A549 (cell line): ENCODE results near the gene ANKZF1. TPM values are rescaled to one million over a fixed set of nuclear protein-coding genes. Genes with fewer than 3 reads are reported as not detected.

Source experiments
- ATAC-seq, 2 experiments: fragments of 200-7000 bp in 1 of 2; fragments of >200 bp in 1 of 2; cut with Nextera tagmentation in 1 of 2; cut with Tn5 transposase in 1 of 2; 3 replicates each; pipeline versions ENCODE4 v1.8.0 to v1.9.1; 2018 to 2020; ENCODE audit warnings: mild to moderate bottlenecking in 1 of 2, moderate library complexity in 1 of 2
- CTCF ChIA-PET: fragments of 300-600 bp; sonication (Branson Sonifier 250); formaldehyde crosslinking; extraction: SDS; loops from one replicate; lab custom pipeline; 2021; ENCODE audit warnings: antibody characterized with exemption, inconsistent platforms; lab: Yijun Ruan, JAX
- POLR2A ChIA-PET: fragments of 350-600 bp; formaldehyde crosslinking; extraction: SDS; loops from one replicate; lab custom pipeline; 2021; ENCODE audit warnings: antibody characterized with exemption, inconsistent platforms; lab: Yijun Ruan, JAX
- DNase-seq, 2 experiments: peaks; one replicate each; pipeline versions ENCODE4 v3.0.0 to v3.0.0-alpha.2; 2011 to 2016; ENCODE audit warnings: low read depth in 1 of 2, low spot score in 1 of 2
- FAIRE-seq: peaks from 2 replicates; lab custom pipeline; 2011; peaks lifted over from hg19 to GRCh38; lab: Jason Lieb, UNC
- H3K27ac ChIP-seq, 2 experiments: fragments of >200 bp; sonication (Bioruptor Twin); formaldehyde crosslinking; 3 replicates each; pipeline ENCODE4 v1.5.1; 2016 to 2017
- H3K4me1 ChIP-seq: fragments of >200 bp; sonication (Bioruptor Twin); formaldehyde crosslinking; 3 replicates; pipeline ENCODE4 v1.6.1; 2016
- H3K4me2 ChIP-seq: fragments of >200 bp; sonication (Bioruptor Twin); formaldehyde crosslinking; 3 replicates; pipeline ENCODE4 v1.6.1; 2016
- H3K4me3 ChIP-seq: fragments of >200 bp; sonication (Bioruptor Twin); formaldehyde crosslinking; 3 replicates; pipeline ENCODE4 v1.5.1; 2016
- H3K9me3 ChIP-seq: fragments of >200 bp; sonication (Bioruptor Twin); formaldehyde crosslinking; 3 replicates; pipeline ENCODE4 v1.6.1; 2016
- CBX2 ChIP-seq: fragments of 200-600 bp; sonication (generic); IDR thresholded peaks from 2 replicates; pipeline ENCODE4 v1.6.1; 2016; ENCODE audit warnings: low read depth, mild to moderate bottlenecking, borderline replicate concordance
- CHD4 ChIP-seq: fragments of 200-600 bp; sonication (generic); IDR thresholded peaks from 2 replicates; pipeline ENCODE4 v1.6.1; 2016; ENCODE audit warnings: antibody characterized with exemption, mild to moderate bottlenecking, borderline replicate concordance
- EHF ChIP-seq: fragments of 250-450 bp; sonication (Bioruptor Pico); IDR thresholded peaks from 2 replicates; pipeline ENCODE4 v1.5.0; 2020; ENCODE audit warnings: mild to moderate bottlenecking
- EHMT2 ChIP-seq: fragments of 200-600 bp; sonication (generic); IDR thresholded peaks from 2 replicates; pipeline ENCODE4 v1.6.1; 2016; ENCODE audit warnings: antibody characterized with exemption, low read depth, mild to moderate bottlenecking, moderate library complexity
- EP300 ChIP-seq, 2 experiments: fragments of >200 bp; sonication (Bioruptor Twin); formaldehyde crosslinking; IDR thresholded peaks; 2 replicates in 1 of 2; 3 replicates in 1 of 2; pipeline ENCODE4 v1.6.1; 2016 to 2017
- FOSB ChIP-seq: fragments of 250-450 bp; sonication (Bioruptor Pico); IDR thresholded peaks from 2 replicates; pipeline ENCODE4 v1.5.0; 2020; ENCODE audit warnings: mild to moderate bottlenecking, moderate library complexity
- FOSL2 ChIP-seq, 2 experiments: fragments of 450-650 bp in 1 of 2; fragments of >200 bp in 1 of 2; sonication (Bioruptor Twin) in 1 of 2; formaldehyde crosslinking; IDR thresholded peaks; 2 replicates each; pipeline versions ENCODE4 v1.5.0 to v1.6.1; 2016 to 2020; ENCODE audit warnings: mild to moderate bottlenecking in 1 of 2, moderate library complexity in 1 of 2
- FOXS1 ChIP-seq: fragments of 250-450 bp; sonication (Bioruptor Pico); IDR thresholded peaks from 2 replicates; pipeline ENCODE4 v1.5.0; 2020; ENCODE audit warnings: mild to moderate bottlenecking, moderate library complexity
- HEYL ChIP-seq: fragments of 250-450 bp; sonication (Bioruptor Pico); IDR thresholded peaks from 2 replicates; pipeline ENCODE4 v1.8.0; 2021; ENCODE audit warnings: mild to moderate bottlenecking, moderate library complexity
- HOXB5 ChIP-seq: fragments of 250-450 bp; sonication (Bioruptor Pico); IDR thresholded peaks from 2 replicates; pipeline ENCODE4 v1.5.0; 2020; ENCODE audit warnings: mild to moderate bottlenecking, moderate library complexity
- KDM1A ChIP-seq: fragments of 200-600 bp; sonication (generic); IDR thresholded peaks from 2 replicates; pipeline ENCODE4 v1.6.1; 2016; ENCODE audit warnings: low read depth, mild to moderate bottlenecking
- MAFK ChIP-seq: fragments of 450-650 bp; IDR thresholded peaks from 2 replicates; pipeline ENCODE4 v1.6.1; 2014; ENCODE audit not compliant: partially characterized antibody
- MAZ ChIP-seq: fragments of 150-350 bp; IDR thresholded peaks from 2 replicates; pipeline ENCODE4 v1.6.1; 2014; ENCODE audit warnings: antibody characterized with exemption, low read depth, low read length, borderline replicate concordance
- MYC ChIP-seq: IDR thresholded peaks from 2 replicates; pipeline ENCODE4 v1.6.1; 2012; ENCODE audit warnings: mild to moderate bottlenecking, inconsistent platforms, low read length, improper control_type of control experiment, borderline replicate concordance
- NFE2L2 ChIP-seq: fragments of 150-350 bp; conservative IDR thresholded peaks from 2 replicates; pipeline ENCODE4 v1.6.1; 2014; ENCODE audit warnings: low read length
- NPAS2 ChIP-seq: fragments of 250-450 bp; sonication (Bioruptor Pico); IDR thresholded peaks from 2 replicates; pipeline ENCODE4 v1.8.0; 2022; ENCODE audit warnings: mild to moderate bottlenecking, moderate library complexity, borderline replicate concordance
- RAD21 ChIP-seq, 2 experiments: fragments of >200 bp in 1 of 2; sonication (Bioruptor Twin) in 1 of 2; formaldehyde crosslinking in 1 of 2; IDR thresholded peaks in 1 of 2; conservative IDR thresholded peaks in 1 of 2; 2 replicates in 1 of 2; 3 replicates in 1 of 2; pipeline ENCODE4 v1.6.1; 2012 to 2018; ENCODE audit warnings: inconsistent platforms in 1 of 2
- RNF2 ChIP-seq: fragments of 200-600 bp; sonication (generic); IDR thresholded peaks from 2 replicates; pipeline ENCODE4 v1.6.1; 2016; ENCODE audit warnings: low read depth, mild to moderate bottlenecking, antibody characterized with exemption, moderate library complexity, borderline replicate concordance
- SREBF2 ChIP-seq: fragments of 450-650 bp; IDR thresholded peaks from 2 replicates; pipeline ENCODE4 v1.6.1; 2014; ENCODE audit warnings: mild to moderate bottlenecking, moderate library complexity
- TFCP2L1 ChIP-seq: fragments of 250-450 bp; sonication (Bioruptor Pico); IDR thresholded peaks from 2 replicates; pipeline ENCODE4 v1.5.0; 2021; ENCODE audit warnings: mild to moderate bottlenecking
- ZC3H11A ChIP-seq: fragments of 450-650 bp; IDR thresholded peaks from 2 replicates; pipeline ENCODE4 v1.6.1; 2014; ENCODE audit warnings: antibody characterized with exemption, mild to moderate bottlenecking
- ZFP36 ChIP-seq: fragments of 450-650 bp; IDR thresholded peaks from 2 replicates; pipeline ENCODE4 v1.6.1; 2014; ENCODE audit warnings: borderline replicate concordance; ENCODE audit not compliant: partially characterized antibody
- WGBS: methylation state at CpG from one replicate; pipeline ENCODE4 v1.1.6; 2017; ENCODE audit errors: missing lambda C conversion rate; 5-methylcytosine and 5-hydroxymethylcytosine counted together
- polyA plus RNA-seq, 4 experiments: library from polyadenylated mRNA; depleted of rRNA in 3 of 4; stranded (reverse); fragments of >200 nt; fragmentation: RNase III in 1 of 4; extraction: RNeasy Plus Mini Kit Qiagen cat#74134 plus additional on column Dnase treatment in 1 of 4; gene quantifications; 2 replicates in 3 of 4; 3 replicates in 1 of 4; pipeline ENCODE4 v1.2.3, GENCODE V29; 2011 to 2017
- TF ChIP-seq, protein P1 (sequence below): IDR thresholded peaks from 2 replicates; pipeline ENCODE4 v1.6.1; 2012
- TF ChIP-seq, protein P2 (sequence below): fragments of >200 bp; sonication (Bioruptor Twin); formaldehyde crosslinking; IDR thresholded peaks from 2 replicates; pipeline ENCODE4 v1.6.1; 2016
- TF ChIP-seq, protein P3 (sequence below): IDR thresholded peaks from 2 replicates; pipeline ENCODE4 v1.6.1; 2012; ENCODE audit warnings: low read depth, borderline replicate concordance
- TF ChIP-seq, protein P4 (sequence below): fragments of 450-650 bp; IDR thresholded peaks from 2 replicates; pipeline ENCODE4 v1.6.1; 2014; ENCODE audit warnings: antibody characterized with exemption
- TF ChIP-seq, protein P5 (sequence below): fragments of 200-600 bp; sonication (generic); IDR thresholded peaks from 2 replicates; pipeline ENCODE4 v1.6.1; 2016; ENCODE audit warnings: antibody characterized with exemption, mild to moderate bottlenecking, moderate library complexity

Gene ANKZF1
- polyA plus RNA-seq, 2 of the 4 experiments (the other 2 are of a cell fraction): 23.2 to 30.3 TPM

DNA sequence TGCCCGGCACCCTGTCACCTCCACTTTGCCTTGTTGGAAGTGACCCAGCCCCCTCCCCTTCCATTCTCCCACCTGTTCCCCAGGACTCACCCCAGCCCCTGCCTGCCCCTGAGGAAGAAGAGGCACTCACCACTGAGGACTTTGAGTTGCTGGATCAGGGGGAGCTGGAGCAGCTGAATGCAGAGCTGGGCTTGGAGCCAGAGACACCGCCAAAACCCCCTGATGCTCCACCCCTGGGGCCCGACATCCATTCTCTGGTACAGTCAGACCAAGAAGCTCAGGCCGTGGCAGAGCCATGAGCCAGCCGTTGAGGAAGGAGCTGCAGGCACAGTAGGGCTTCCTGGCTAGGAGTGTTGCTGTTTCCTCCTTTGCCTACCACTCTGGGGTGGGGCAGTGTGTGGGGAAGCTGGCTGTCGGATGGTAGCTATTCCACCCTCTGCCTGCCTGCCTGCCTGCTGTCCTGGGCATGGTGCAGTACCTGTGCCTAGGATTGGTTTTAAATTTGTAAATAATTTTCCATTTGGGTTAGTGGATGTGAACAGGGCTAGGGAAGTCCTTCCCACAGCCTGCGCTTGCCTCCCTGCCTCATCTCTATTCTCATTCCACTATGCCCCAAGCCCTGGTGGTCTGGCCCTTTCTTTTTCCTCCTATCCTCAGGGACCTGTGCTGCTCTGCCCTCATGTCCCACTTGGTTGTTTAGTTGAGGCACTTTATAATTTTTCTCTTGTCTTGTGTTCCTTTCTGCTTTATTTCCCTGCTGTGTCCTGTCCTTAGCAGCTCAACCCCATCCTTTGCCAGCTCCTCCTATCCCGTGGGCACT lies 47.1 kb upstream of the ANKZF1 start:
- WGBS: 93% methylated on average over 8 of the region's 8 CpGs
- CTCF ChIA-PET: interaction anchor here (0.6 to 4.0 kb wide), 13 partner anchors 8 to 124 kb away, joined by 3 to 24 read pairs (median 5); partner anchors contain the start of genes SLC23A3 and ZFAND2B
- no peak for TF ChIP-seq MAZ
- no peak for TF ChIP-seq NFE2L2
- no peak for TF ChIP-seq ZC3H11A
- no peak for TF ChIP-seq HOXB5
- TF ChIP-seq, protein P1, sequence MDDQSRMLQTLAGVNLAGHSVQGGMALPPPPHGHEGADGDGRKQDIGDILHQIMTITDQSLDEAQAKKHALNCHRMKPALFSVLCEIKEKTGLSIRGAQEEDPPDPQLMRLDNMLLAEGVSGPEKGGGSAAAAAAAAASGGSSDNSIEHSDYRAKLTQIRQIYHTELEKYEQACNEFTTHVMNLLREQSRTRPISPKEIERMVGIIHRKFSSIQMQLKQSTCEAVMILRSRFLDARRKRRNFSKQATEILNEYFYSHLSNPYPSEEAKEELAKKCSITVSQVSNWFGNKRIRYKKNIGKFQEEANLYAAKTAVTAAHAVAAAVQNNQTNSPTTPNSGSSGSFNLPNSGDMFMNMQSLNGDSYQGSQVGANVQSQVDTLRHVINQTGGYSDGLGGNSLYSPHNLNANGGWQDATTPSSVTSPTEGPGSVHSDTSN: no peak
- no peak for TF ChIP-seq MAFK
- no peak for TF ChIP-seq KDM1A
- TF ChIP-seq TFCP2L1 (CRISPR knock-in tag): no peak
- no peak for TF ChIP-seq MYC
- TF ChIP-seq, protein P2, sequence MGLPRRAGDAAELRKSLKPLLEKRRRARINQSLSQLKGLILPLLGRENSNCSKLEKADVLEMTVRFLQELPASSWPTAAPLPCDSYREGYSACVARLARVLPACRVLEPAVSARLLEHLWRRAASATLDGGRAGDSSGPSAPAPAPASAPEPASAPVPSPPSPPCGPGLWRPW: no peak
- TF ChIP-seq EHF (CRISPR knock-in tag): no peak
- TF ChIP-seq NPAS2: no peak
- TF ChIP-seq SREBF2: no peak
- TF ChIP-seq, protein P3, sequence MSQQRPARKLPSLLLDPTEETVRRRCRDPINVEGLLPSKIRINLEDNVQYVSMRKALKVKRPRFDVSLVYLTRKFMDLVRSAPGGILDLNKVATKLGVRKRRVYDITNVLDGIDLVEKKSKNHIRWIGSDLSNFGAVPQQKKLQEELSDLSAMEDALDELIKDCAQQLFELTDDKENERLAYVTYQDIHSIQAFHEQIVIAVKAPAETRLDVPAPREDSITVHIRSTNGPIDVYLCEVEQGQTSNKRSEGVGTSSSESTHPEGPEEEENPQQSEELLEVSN: no peak
- no peak for TF ChIP-seq CBX2
- TF ChIP-seq FOSB (CRISPR knock-in tag): no peak
- no peak for TF ChIP-seq ZFP36

DNA sequence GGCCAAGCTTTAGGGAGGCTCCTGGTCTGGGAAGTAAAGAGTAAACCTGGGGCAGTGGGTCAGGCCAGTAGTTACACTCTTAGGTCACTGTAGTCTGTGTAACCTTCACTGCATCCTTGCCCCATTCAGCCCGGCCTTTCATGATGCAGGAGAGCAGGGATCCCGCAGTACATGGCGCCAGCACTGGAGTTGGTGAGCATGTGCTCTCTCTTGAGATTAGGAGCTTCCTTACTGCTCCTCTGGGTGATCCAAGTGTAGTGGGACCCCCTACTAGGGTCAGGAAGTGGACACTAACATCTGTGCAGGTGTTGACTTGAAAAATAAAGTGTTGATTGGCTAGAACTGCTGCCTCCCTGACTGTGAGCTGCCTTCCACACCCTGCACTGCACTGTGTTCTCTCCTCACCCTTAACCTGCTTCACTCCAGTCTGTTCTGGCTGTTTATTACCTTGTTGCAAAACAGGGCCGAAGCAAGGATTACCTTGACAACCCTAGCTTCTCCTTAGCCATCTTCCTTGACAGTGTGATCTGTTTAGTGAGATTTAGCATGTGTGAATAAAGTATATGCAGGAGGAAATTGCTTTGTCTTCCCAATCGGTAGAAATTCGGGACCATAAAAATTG lies 46.3 kb upstream of the ANKZF1 start:
- no peak overlapping the region for H3K27ac ChIP-seq
- FAIRE-seq: no peak
- no peak for TF ChIP-seq RAD21 (conservative IDR thresholded peaks at IDR 0.05 in 1 of 2, IDR thresholded peaks at IDR 0.05 in 1 of 2)
- TF ChIP-seq CHD4: no peak
- TF ChIP-seq EHF (CRISPR knock-in tag): no peak
- TF ChIP-seq, protein P4, sequence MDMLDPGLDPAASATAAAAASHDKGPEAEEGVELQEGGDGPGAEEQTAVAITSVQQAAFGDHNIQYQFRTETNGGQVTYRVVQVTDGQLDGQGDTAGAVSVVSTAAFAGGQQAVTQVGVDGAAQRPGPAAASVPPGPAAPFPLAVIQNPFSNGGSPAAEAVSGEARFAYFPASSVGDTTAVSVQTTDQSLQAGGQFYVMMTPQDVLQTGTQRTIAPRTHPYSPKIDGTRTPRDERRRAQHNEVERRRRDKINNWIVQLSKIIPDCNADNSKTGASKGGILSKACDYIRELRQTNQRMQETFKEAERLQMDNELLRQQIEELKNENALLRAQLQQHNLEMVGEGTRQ: no peak
- no peak for TF ChIP-seq HOXB5
- TF ChIP-seq EP300 (IDR thresholded peaks at IDR 0.05): no peak
- no peak for TF ChIP-seq HEYL (CRISPR knock-in tag)
- TF ChIP-seq FOXS1: no peak
- TF ChIP-seq FOSB (CRISPR knock-in tag): no peak
- TF ChIP-seq, protein P5, sequence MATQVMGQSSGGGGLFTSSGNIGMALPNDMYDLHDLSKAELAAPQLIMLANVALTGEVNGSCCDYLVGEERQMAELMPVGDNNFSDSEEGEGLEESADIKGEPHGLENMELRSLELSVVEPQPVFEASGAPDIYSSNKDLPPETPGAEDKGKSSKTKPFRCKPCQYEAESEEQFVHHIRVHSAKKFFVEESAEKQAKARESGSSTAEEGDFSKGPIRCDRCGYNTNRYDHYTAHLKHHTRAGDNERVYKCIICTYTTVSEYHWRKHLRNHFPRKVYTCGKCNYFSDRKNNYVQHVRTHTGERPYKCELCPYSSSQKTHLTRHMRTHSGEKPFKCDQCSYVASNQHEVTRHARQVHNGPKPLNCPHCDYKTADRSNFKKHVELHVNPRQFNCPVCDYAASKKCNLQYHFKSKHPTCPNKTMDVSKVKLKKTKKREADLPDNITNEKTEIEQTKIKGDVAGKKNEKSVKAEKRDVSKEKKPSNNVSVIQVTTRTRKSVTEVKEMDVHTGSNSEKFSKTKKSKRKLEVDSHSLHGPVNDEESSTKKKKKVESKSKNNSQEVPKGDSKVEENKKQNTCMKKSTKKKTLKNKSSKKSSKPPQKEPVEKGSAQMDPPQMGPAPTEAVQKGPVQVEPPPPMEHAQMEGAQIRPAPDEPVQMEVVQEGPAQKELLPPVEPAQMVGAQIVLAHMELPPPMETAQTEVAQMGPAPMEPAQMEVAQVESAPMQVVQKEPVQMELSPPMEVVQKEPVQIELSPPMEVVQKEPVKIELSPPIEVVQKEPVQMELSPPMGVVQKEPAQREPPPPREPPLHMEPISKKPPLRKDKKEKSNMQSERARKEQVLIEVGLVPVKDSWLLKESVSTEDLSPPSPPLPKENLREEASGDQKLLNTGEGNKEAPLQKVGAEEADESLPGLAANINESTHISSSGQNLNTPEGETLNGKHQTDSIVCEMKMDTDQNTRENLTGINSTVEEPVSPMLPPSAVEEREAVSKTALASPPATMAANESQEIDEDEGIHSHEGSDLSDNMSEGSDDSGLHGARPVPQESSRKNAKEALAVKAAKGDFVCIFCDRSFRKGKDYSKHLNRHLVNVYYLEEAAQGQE: no peak
- TF ChIP-seq RNF2: no peak
- TF ChIP-seq FOSL2 (IDR thresholded peaks at IDR 0.05): no peak
- no peak for TF ChIP-seq FOSL2 (CRISPR knock-in tag; IDR thresholded peaks at IDR 0.05)
- TF ChIP-seq EHMT2: no peak
- TF ChIP-seq, all 56 proteins: peak for 0
- ATAC-seq (no peak), DNase-seq (no peak)
- Histone ChIP-seq H3K4me2 (no peak overlapping the region), H3K4me1 (peaks cover 10% of the 10 kb centered on the region), H3K4me3 (no peak overlapping the region), H3K9me3 (no peaks in the 10 kb centered on the region)
- ChIA-PET CTCF (interaction anchor here (1.0 to 4.0 kb wide), 5 partner anchors 9 to 111 kb away, joined by 4 to 24 read pairs (median 6); partner anchors contain the start of gene SLC23A3), POLR2A (no interaction called here)
- WGBS: 93% methylated on average over 6 of the region's 6 CpGs

More for the DNA sequence above, 47.1 kb upstream of the ANKZF1 start:
- FAIRE-seq (no peak), DNase-seq (no peak), ATAC-seq (no peak)
- H3K4me3 ChIP-seq: no peak overlapping the region
- H3K4me1 ChIP-seq: peaks cover 10% of the 10 kb centered on the region
- H3K9me3 ChIP-seq: no peaks in the 10 kb centered on the region
- POLR2A ChIA-PET: no interaction called here
- no peak overlapping the region for H3K4me2 ChIP-seq
- H3K27ac ChIP-seq: no peak overlapping the region
